GM23338 (cell line): ENCODE measurements around the gene PKD2L1. TPM values are rescaled to one million over a fixed set of nuclear protein-coding genes. Genes with fewer than 3 reads are reported as not detected.
A peak's percentile ranks its signal among the peaks of the same experiment; 100 is the strongest.

Experiments
- ATAC-seq: fragments of 200-7000 bp; cut with Tn5 transposase; 3 replicates; pipeline ENCODE4 v1.9.1; 2020
- DNase-seq: peaks from one replicate; pipeline ENCODE4 v3.0.0-alpha.2; 2015; ENCODE audit warnings: low spot score
- H2AFZ ChIP-seq: fragments of 200-600 bp; sonication (generic); 2 replicates; pipeline ENCODE4 v1.8.0; 2016; ENCODE audit warnings: antibody characterized with exemption, mild to moderate bottlenecking, moderate library complexity
- H3F3A ChIP-seq: fragments of 200-600 bp; sonication (generic); replicated peaks from 2 replicates; pipeline ENCODE4 v1.8.0; 2017; ENCODE audit warnings: antibody characterized with exemption, mixed run types, low read depth
- H3K27ac ChIP-seq: fragments of 200-600 bp; sonication (generic); 2 replicates; pipeline ENCODE4 v1.6.1; 2016; ENCODE audit warnings: low read depth
- H3K27me3 ChIP-seq: fragments of 200-600 bp; sonication (generic); 2 replicates; pipeline ENCODE4 v1.8.0; 2016; ENCODE audit warnings: mild to moderate bottlenecking, mixed run types, moderate library complexity; ENCODE audit not compliant: insufficient read depth
- H3K36me3 ChIP-seq: fragments of 200-600 bp; sonication (generic); 2 replicates; pipeline ENCODE4 v1.8.0; 2016; ENCODE audit warnings: mild to moderate bottlenecking; ENCODE audit not compliant: insufficient read depth
- H3K4me1 ChIP-seq: fragments of 200-600 bp; sonication (generic); 2 replicates; pipeline ENCODE4 v1.8.0; 2016; ENCODE audit warnings: mild to moderate bottlenecking, moderate library complexity; ENCODE audit not compliant: insufficient read depth
- H3K4me2 ChIP-seq: fragments of 200-600 bp; sonication (generic); 2 replicates; pipeline ENCODE4 v1.7.1; 2017; ENCODE audit warnings: mixed run types
- H3K4me3 ChIP-seq: fragments of 200-600 bp; sonication (generic); 2 replicates; pipeline ENCODE4 v1.6.1; 2016; ENCODE audit warnings: mixed run types
- H3K79me2 ChIP-seq: fragments of 200-600 bp; sonication (generic); replicated peaks from 2 replicates; pipeline ENCODE4 v1.8.0; 2017; ENCODE audit warnings: mild to moderate bottlenecking; ENCODE audit not compliant: insufficient read depth
- H3K9me2 ChIP-seq: fragments of 200-600 bp; sonication (generic); 2 replicates; pipeline ENCODE4 v1.8.0; 2017; ENCODE audit not compliant: insufficient read depth
- H4K20me1 ChIP-seq: fragments of 200-600 bp; sonication (generic); replicated peaks from 2 replicates; pipeline ENCODE4 v1.8.0; 2017; ENCODE audit warnings: mild to moderate bottlenecking; ENCODE audit not compliant: insufficient read depth
- H3K27ac Mint-ChIP-seq: 2 replicates; pipeline ENCODE4 v1.8.0; 2020; ENCODE audit warnings: inconsistent platforms, mild to moderate bottlenecking, moderate library complexity, mixed read lengths
- H3K27me3 Mint-ChIP-seq: 3 replicates; pipeline ENCODE4 v1.8.0; 2022; ENCODE audit warnings: low read depth, mild to moderate bottlenecking, moderate library complexity, mixed read lengths, inconsistent platforms; ENCODE audit not compliant: insufficient read depth, poor library complexity
- H3K36me3 Mint-ChIP-seq: 3 replicates; pipeline ENCODE4 v1.8.0; 2021; ENCODE audit warnings: low read depth, mild to moderate bottlenecking, inconsistent platforms, moderate library complexity, mixed read lengths
- H3K4me1 Mint-ChIP-seq: 3 replicates; pipeline ENCODE4 v1.8.0; 2020; ENCODE audit warnings: mild to moderate bottlenecking, inconsistent platforms, mixed read lengths
- H3K4me3 Mint-ChIP-seq: 3 replicates; pipeline ENCODE4 v1.8.0; 2021; ENCODE audit warnings: moderate library complexity, mild to moderate bottlenecking, inconsistent platforms, mixed read lengths
- H3K9me3 Mint-ChIP-seq: 3 replicates; pipeline ENCODE4 v1.8.0; 2020; ENCODE audit warnings: moderate library complexity, mild to moderate bottlenecking, inconsistent platforms, mixed read lengths
- CREB1 ChIP-seq: fragments of 250-450 bp; sonication (Bioruptor Pico); IDR thresholded peaks from 2 replicates; pipeline ENCODE4 v1.5.0; 2020; ENCODE audit warnings: low read depth, mild to moderate bottlenecking, moderate library complexity
- EZH2 ChIP-seq: fragments of 200-600 bp; sonication (generic); IDR thresholded peaks from one replicate; pipeline ENCODE4 v1.8.0; 2017; ENCODE audit warnings: antibody characterized with exemption, mild to moderate bottlenecking, low read depth; ENCODE audit not compliant: unreplicated experiment
- EZH2phosphoT487 ChIP-seq: fragments of 200-600 bp; sonication (generic); IDR thresholded peaks from one replicate; pipeline ENCODE4 v1.8.1; 2018; ENCODE audit warnings: antibody characterized with exemption; ENCODE audit not compliant: unreplicated experiment
- JUNB ChIP-seq: IDR thresholded peaks from one replicate; pipeline ENCODE4 v1.6.1; 2016; ENCODE audit warnings: antibody characterized with exemption; ENCODE audit not compliant: unreplicated experiment
- NANOG ChIP-seq: IDR thresholded peaks from 2 replicates; pipeline ENCODE4 v1.6.1; 2016; ENCODE audit warnings: antibody characterized with exemption, borderline replicate concordance
- POLR2AphosphoS5 ChIP-seq: IDR thresholded peaks from 2 replicates; pipeline ENCODE4 v1.6.1; 2016; ENCODE audit warnings: antibody characterized with exemption, low read depth
- STAT1 ChIP-seq: IDR thresholded peaks from one replicate; pipeline ENCODE4 v1.6.1; 2016; ENCODE audit warnings: antibody characterized with exemption; ENCODE audit not compliant: unreplicated experiment
- ZNF114 ChIP-seq: fragments of 250-450 bp; sonication (Bioruptor Pico); IDR thresholded peaks from 2 replicates; pipeline ENCODE4 v1.5.0; 2020; ENCODE audit warnings: mild to moderate bottlenecking, moderate library complexity
- ZNF331 ChIP-seq: fragments of 250-450 bp; sonication (Bioruptor Pico); IDR thresholded peaks from 2 replicates; pipeline ENCODE4 v1.5.0; 2020; ENCODE audit warnings: low read depth, mild to moderate bottlenecking, moderate library complexity
- polyA plus RNA-seq: library from polyadenylated mRNA; unstranded; fragments of >200 nt; fragmentation: Nextera tagmentation; extraction: Ambion mirVana; gene quantifications from 2 replicates; pipeline ENCODE4 v1.2.1, GENCODE V29; 2016
- total RNA-seq: library from RNA; depleted of rRNA; stranded (reverse); fragments of >200 nt; shearing (Covaris generic); gene quantifications from 2 replicates; pipeline ENCODE4 v1.2.3, GENCODE V29; 2014
- TF ChIP-seq, protein P1 (sequence below): IDR thresholded peaks from one replicate; pipeline ENCODE4 v1.6.1; 2018; ENCODE audit warnings: antibody characterized with exemption; ENCODE audit not compliant: unreplicated experiment
- TF ChIP-seq, protein P2 (sequence below): fragments of 250-450 bp; sonication (Bioruptor Pico); IDR thresholded peaks from 2 replicates; pipeline ENCODE4 v1.5.0; 2020; ENCODE audit warnings: mild to moderate bottlenecking, moderate library complexity
- TF ChIP-seq, protein P3 (sequence below): IDR thresholded peaks from 2 replicates; pipeline ENCODE4 v1.6.1; 2016; ENCODE audit warnings: antibody characterized with exemption
- TF ChIP-seq, protein P4 (sequence below), 2 experiments: fragments of 200-600 bp in 1 of 2; sonication (generic) in 1 of 2; conservative IDR thresholded peaks; 2 replicates each; pipeline versions ENCODE4 v1.5.1 to v1.6.1; 2016 to 2017; ENCODE audit warnings: antibody characterized with exemption in 2 of 2, low read depth in 2 of 2, mild to moderate bottlenecking in 2 of 2, moderate library complexity in 1 of 2

PKD2L1 gene
- total and polyA plus RNA-seq, 2 experiments from 2014 or later = not detected

DNA sequence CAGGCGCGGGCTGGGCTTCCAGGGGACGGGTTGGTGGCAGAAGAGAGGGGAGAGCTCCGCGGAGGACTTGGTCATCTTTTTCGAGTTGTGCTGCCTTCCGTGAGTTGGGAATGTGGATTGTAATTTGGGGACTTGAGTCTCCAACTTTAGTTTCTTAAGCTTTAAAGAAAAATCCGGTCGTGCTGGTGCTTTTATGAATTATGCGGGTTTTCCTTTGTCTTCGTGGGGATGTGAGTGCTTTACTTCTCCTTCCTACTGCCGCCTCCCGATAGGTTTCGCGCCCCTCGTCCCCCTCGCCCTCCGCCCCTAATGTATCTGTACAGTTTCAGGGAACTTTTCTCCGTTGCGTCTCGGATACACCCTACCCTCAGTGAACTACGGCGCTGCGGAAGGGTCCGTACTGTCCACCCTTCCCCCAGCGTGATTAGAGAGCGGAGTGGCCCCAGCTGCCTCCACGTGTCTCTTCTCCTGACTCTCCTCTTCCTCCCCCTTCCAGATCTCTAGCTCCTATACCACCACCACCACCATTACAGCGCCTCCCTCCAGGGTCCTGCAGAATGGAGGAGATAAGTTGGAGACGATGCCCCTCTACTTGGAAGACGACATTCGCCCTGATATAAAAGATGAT, 17.7 kb upstream of the PKD2L1 start:
- H4K20me1 ChIP-seq = peaks cover 49% of the 10 kb centered on the region
- H3K4me2 ChIP-seq = peak overlapping the region; percentile 99
- peak overlapping the region; percentile 100 for H3K4me3 ChIP-seq
- peaks cover 47% of the 10 kb centered on the region for H3K36me3 ChIP-seq
- no peaks in the 10 kb centered on the region for H3K9me2 ChIP-seq
- Mint-ChIP-seq H3K4me3 (peak overlapping the region; percentile 92), H3K36me3 (peaks cover 52% of the 10 kb centered on the region), H3K27ac (peak overlapping the region; percentile 83), H3K4me1 (peaks cover 56% of the 10 kb centered on the region), H3K9me3 (no peaks in the 10 kb centered on the region), H3K27me3 (peaks cover 14% of the 10 kb centered on the region)
- ATAC-seq (peak; percentile 3), DNase-seq (no peak)
- TF ChIP-seq JUNB (no peak), NANOG (no peak), STAT1 (no peak), POLR2AphosphoS5 (no peak), CREB1 (CRISPR knock-in tag) (no peak), EZH2 (no peak), ZNF331 (CRISPR knock-in tag) (no peak), EZH2phosphoT487 (no peak), ZNF114 (no peak)
- TF ChIP-seq, protein P1, sequence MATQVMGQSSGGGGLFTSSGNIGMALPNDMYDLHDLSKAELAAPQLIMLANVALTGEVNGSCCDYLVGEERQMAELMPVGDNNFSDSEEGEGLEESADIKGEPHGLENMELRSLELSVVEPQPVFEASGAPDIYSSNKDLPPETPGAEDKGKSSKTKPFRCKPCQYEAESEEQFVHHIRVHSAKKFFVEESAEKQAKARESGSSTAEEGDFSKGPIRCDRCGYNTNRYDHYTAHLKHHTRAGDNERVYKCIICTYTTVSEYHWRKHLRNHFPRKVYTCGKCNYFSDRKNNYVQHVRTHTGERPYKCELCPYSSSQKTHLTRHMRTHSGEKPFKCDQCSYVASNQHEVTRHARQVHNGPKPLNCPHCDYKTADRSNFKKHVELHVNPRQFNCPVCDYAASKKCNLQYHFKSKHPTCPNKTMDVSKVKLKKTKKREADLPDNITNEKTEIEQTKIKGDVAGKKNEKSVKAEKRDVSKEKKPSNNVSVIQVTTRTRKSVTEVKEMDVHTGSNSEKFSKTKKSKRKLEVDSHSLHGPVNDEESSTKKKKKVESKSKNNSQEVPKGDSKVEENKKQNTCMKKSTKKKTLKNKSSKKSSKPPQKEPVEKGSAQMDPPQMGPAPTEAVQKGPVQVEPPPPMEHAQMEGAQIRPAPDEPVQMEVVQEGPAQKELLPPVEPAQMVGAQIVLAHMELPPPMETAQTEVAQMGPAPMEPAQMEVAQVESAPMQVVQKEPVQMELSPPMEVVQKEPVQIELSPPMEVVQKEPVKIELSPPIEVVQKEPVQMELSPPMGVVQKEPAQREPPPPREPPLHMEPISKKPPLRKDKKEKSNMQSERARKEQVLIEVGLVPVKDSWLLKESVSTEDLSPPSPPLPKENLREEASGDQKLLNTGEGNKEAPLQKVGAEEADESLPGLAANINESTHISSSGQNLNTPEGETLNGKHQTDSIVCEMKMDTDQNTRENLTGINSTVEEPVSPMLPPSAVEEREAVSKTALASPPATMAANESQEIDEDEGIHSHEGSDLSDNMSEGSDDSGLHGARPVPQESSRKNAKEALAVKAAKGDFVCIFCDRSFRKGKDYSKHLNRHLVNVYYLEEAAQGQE = no peak
- TF ChIP-seq, protein P2, sequence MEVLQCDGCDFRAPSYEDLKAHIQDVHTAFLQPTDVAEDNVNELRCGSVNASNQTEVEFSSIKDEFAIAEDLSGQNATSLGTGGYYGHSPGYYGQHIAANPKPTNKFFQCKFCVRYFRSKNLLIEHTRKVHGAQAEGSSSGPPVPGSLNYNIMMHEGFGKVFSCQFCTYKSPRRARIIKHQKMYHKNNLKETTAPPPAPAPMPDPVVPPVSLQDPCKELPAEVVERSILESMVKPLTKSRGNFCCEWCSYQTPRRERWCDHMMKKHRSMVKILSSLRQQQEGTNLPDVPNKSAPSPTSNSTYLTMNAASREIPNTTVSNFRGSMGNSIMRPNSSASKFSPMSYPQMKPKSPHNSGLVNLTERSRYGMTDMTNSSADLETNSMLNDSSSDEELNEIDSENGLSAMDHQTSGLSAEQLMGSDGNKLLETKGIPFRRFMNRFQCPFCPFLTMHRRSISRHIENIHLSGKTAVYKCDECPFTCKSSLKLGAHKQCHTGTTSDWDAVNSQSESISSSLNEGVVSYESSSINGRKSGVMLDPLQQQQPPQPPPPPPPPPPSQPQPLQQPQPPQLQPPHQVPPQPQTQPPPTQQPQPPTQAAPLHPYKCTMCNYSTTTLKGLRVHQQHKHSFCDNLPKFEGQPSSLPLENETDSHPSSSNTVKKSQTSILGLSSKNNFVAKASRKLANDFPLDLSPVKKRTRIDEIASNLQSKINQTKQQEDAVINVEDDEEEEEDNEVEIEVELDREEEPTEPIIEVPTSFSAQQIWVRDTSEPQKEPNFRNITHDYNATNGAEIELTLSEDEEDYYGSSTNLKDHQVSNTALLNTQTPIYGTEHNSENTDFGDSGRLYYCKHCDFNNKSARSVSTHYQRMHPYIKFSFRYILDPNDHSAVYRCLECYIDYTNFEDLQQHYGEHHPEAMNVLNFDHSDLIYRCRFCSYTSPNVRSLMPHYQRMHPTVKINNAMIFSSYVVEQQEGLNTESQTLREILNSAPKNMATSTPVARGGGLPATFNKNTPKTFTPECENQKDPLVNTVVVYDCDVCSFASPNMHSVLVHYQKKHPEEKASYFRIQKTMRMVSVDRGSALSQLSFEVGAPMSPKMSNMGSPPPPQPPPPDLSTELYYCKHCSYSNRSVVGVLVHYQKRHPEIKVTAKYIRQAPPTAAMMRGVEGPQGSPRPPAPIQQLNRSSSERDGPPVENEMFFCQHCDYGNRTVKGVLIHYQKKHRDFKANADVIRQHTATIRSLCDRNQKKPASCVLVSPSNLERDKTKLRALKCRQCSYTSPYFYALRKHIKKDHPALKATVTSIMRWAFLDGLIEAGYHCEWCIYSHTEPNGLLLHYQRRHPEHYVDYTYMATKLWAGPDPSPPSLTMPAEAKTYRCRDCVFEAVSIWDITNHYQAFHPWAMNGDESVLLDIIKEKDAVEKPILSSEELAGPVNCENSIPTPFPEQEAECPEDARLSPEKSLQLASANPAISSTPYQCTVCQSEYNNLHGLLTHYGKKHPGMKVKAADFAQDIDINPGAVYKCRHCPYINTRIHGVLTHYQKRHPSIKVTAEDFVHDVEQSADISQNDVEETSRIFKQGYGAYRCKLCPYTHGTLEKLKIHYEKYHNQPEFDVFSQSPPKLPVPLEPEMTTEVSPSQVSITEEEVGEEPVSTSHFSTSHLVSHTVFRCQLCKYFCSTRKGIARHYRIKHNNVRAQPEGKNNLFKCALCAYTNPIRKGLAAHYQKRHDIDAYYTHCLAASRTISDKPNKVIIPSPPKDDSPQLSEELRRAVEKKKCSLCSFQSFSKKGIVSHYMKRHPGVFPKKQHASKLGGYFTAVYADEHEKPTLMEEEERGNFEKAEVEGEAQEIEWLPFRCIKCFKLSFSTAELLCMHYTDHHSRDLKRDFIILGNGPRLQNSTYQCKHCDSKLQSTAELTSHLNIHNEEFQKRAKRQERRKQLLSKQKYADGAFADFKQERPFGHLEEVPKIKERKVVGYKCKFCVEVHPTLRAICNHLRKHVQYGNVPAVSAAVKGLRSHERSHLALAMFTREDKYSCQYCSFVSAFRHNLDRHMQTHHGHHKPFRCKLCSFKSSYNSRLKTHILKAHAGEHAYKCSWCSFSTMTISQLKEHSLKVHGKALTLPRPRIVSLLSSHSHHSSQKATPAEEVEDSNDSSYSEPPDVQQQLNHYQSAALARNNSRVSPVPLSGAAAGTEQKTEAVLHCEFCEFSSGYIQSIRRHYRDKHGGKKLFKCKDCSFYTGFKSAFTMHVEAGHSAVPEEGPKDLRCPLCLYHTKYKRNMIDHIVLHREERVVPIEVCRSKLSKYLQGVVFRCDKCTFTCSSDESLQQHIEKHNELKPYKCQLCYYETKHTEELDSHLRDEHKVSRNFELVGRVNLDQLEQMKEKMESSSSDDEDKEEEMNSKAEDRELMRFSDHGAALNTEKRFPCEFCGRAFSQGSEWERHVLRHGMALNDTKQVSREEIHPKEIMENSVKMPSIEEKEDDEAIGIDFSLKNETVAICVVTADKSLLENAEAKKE (CRISPR knock-in tag) = no peak
- TF ChIP-seq, protein P3, sequence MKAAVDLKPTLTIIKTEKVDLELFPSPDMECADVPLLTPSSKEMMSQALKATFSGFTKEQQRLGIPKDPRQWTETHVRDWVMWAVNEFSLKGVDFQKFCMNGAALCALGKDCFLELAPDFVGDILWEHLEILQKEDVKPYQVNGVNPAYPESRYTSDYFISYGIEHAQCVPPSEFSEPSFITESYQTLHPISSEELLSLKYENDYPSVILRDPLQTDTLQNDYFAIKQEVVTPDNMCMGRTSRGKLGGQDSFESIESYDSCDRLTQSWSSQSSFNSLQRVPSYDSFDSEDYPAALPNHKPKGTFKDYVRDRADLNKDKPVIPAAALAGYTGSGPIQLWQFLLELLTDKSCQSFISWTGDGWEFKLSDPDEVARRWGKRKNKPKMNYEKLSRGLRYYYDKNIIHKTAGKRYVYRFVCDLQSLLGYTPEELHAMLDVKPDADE = no peak
- TF ChIP-seq, protein P4, sequence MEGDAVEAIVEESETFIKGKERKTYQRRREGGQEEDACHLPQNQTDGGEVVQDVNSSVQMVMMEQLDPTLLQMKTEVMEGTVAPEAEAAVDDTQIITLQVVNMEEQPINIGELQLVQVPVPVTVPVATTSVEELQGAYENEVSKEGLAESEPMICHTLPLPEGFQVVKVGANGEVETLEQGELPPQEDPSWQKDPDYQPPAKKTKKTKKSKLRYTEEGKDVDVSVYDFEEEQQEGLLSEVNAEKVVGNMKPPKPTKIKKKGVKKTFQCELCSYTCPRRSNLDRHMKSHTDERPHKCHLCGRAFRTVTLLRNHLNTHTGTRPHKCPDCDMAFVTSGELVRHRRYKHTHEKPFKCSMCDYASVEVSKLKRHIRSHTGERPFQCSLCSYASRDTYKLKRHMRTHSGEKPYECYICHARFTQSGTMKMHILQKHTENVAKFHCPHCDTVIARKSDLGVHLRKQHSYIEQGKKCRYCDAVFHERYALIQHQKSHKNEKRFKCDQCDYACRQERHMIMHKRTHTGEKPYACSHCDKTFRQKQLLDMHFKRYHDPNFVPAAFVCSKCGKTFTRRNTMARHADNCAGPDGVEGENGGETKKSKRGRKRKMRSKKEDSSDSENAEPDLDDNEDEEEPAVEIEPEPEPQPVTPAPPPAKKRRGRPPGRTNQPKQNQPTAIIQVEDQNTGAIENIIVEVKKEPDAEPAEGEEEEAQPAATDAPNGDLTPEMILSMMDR (conservative IDR thresholded peaks at IDR 0.05; ENCODE audit: low read depth in 2 of 2) = no peak
- H3K27me3 ChIP-seq = no peaks in the 10 kb centered on the region
- H3F3A ChIP-seq = peaks cover 31% of the 10 kb centered on the region
- H3K4me1 ChIP-seq = peaks cover 57% of the 10 kb centered on the region
- no peak overlapping the region for H2AFZ ChIP-seq
- peak overlapping the region; percentile 81 for H3K27ac ChIP-seq
- H3K79me2 ChIP-seq = peaks cover 71% of the 10 kb centered on the region
